H9 (cell line): ENCODE measurements around the gene CD247. TPM values are rescaled to one million over a fixed set of nuclear protein-coding genes. Genes with fewer than 3 reads are reported as not detected.
A peak's percentile ranks its signal among the peaks of the same experiment; 100 is the strongest.

Experiments used
- DNase-seq: peaks from one replicate; pipeline ENCODE4 v3.0.0-alpha.2; 2017
- H2AFZ ChIP-seq: one replicate; pipeline ENCODE4 v1.6.1; 2013; ENCODE audit warnings: mild to moderate bottlenecking, low read length, control low read depth, moderate library complexity
- H2AK5ac ChIP-seq: 2 replicates; pipeline ENCODE4 v1.6.1; 2013; ENCODE audit warnings: low read length, control low read depth, mixed read lengths; ENCODE audit not compliant: insufficient read length
- H2BK120ac ChIP-seq: one replicate; pipeline ENCODE4 v1.6.1; 2013; ENCODE audit warnings: low read depth, mild to moderate bottlenecking, low read length, control low read depth, inconsistent platforms; ENCODE audit not compliant: poor library complexity, severe bottlenecking
- H2BK12ac ChIP-seq: 2 replicates; pipeline ENCODE4 v1.6.1; 2013; ENCODE audit warnings: low read length, control low read depth, mixed read lengths, low read depth; ENCODE audit not compliant: insufficient read length
- H2BK15ac ChIP-seq: 2 replicates; pipeline ENCODE4 v1.6.1; 2013; ENCODE audit warnings: low read depth, low read length, control low read depth
- H2BK20ac ChIP-seq: one replicate; pipeline ENCODE4 v1.6.1; 2013; ENCODE audit warnings: low read depth, mild to moderate bottlenecking, low read length, control low read depth, inconsistent platforms; ENCODE audit not compliant: poor library complexity, severe bottlenecking
- H2BK5ac ChIP-seq: 2 replicates; pipeline ENCODE4 v1.6.1; 2013; ENCODE audit warnings: low read length, control low read depth, mixed read lengths; ENCODE audit not compliant: insufficient read length
- H3K14ac ChIP-seq: 2 replicates; pipeline ENCODE4 v1.6.1; 2013; ENCODE audit warnings: low read length, control low read depth; ENCODE audit not compliant: insufficient read depth
- H3K18ac ChIP-seq: 2 replicates; pipeline ENCODE4 v1.6.1; 2013; ENCODE audit warnings: low read depth, mild to moderate bottlenecking, mixed read lengths, low read length, control low read depth; ENCODE audit not compliant: insufficient read length
- H3K23ac ChIP-seq: 2 replicates; pipeline ENCODE4 v1.6.1; 2013; ENCODE audit warnings: low read length, control low read depth, mixed read lengths, low read depth; ENCODE audit not compliant: insufficient read length
- H3K23me2 ChIP-seq: 2 replicates; pipeline ENCODE4 v1.6.1; 2013; ENCODE audit warnings: low read depth, mild to moderate bottlenecking, mixed read lengths, low read length, control low read depth; ENCODE audit not compliant: insufficient read length, poor library complexity, severe bottlenecking
- H3K27ac ChIP-seq: 2 replicates; pipeline ENCODE4 v1.5.1; 2013; ENCODE audit warnings: low read length, control low read depth, mixed read lengths, low read depth; ENCODE audit not compliant: insufficient read length
- H3K27me3 ChIP-seq: 2 replicates; pipeline ENCODE4 v1.6.1; 2013; ENCODE audit warnings: low read length, control low read depth, inconsistent platforms; ENCODE audit not compliant: insufficient read depth
- H3K4ac ChIP-seq: 2 replicates; pipeline ENCODE4 v1.6.1; 2013; ENCODE audit warnings: low read depth, mild to moderate bottlenecking, control low read depth, inconsistent platforms, low read length, moderate library complexity
- H3K4me1 ChIP-seq: 2 replicates; pipeline ENCODE4 v1.6.1; 2013; ENCODE audit warnings: low read length, control low read depth, inconsistent platforms; ENCODE audit not compliant: insufficient read depth
- H3K4me2 ChIP-seq: 2 replicates; pipeline ENCODE4 v1.6.1; 2013; ENCODE audit warnings: low read length, control low read depth, mixed read lengths; ENCODE audit not compliant: insufficient read length, insufficient read depth
- H3K56ac ChIP-seq: 2 replicates; pipeline ENCODE4 v1.6.1; 2013; ENCODE audit warnings: low read depth, mild to moderate bottlenecking, mixed read lengths, low read length, control low read depth; ENCODE audit not compliant: insufficient read length
- H3K79me1 ChIP-seq: 2 replicates; pipeline ENCODE4 v1.6.1; 2013; ENCODE audit warnings: low read depth, mild to moderate bottlenecking, moderate library complexity, low read length, control low read depth, inconsistent platforms; ENCODE audit not compliant: insufficient read depth, poor library complexity, severe bottlenecking
- H3K79me2 ChIP-seq: 2 replicates; pipeline ENCODE4 v1.6.1; 2013; ENCODE audit warnings: low read length, control low read depth, inconsistent platforms; ENCODE audit not compliant: insufficient read depth
- H3K9ac ChIP-seq: 2 replicates; pipeline ENCODE4 v1.6.1; 2013; ENCODE audit warnings: low read length, control low read depth, mixed read lengths; ENCODE audit not compliant: insufficient read length; ENCODE audit errors: extremely low read depth
- H3K9me3 ChIP-seq: one replicate; pipeline ENCODE4 v1.6.1; 2013; ENCODE audit warnings: low read depth, low read length, inconsistent platforms; ENCODE audit not compliant: control insufficient read depth
- H3T11ph ChIP-seq: one replicate; pipeline ENCODE4 v1.6.1; 2013; ENCODE audit warnings: mild to moderate bottlenecking, low read length, control low read depth, inconsistent platforms
- H4K20me1 ChIP-seq: one replicate; pipeline ENCODE4 v1.6.1; 2013; ENCODE audit not compliant: control insufficient read depth, insufficient read length, insufficient read depth
- H4K5ac ChIP-seq: 2 replicates; pipeline ENCODE4 v1.6.1; 2013; ENCODE audit warnings: low read depth, mild to moderate bottlenecking, mixed read lengths, low read length, control low read depth; ENCODE audit not compliant: insufficient read length
- H4K8ac ChIP-seq: replicated peaks from 2 replicates; pipeline ENCODE4 v1.6.1; 2013; ENCODE audit warnings: low read length, control low read depth, mixed read lengths, low read depth; ENCODE audit not compliant: insufficient read length
- H4K91ac ChIP-seq: 2 replicates; pipeline ENCODE4 v1.6.1; 2013; ENCODE audit warnings: low read depth, mild to moderate bottlenecking, moderate library complexity, mixed read lengths, low read length, control low read depth; ENCODE audit not compliant: insufficient read length
- H3K27ac Mint-ChIP-seq, 3 experiments: 2 replicates in 2 of 3; 3 replicates in 1 of 3; pipeline ENCODE4 v1.8.0; 2020 to 2021; ENCODE audit warnings: mixed read lengths in 3 of 3, mild to moderate bottlenecking in 1 of 3, moderate library complexity in 1 of 3
- H3K27me3 Mint-ChIP-seq: 2 replicates; pipeline ENCODE4 v1.8.0; 2021; ENCODE audit warnings: low read depth, mild to moderate bottlenecking, moderate library complexity, mixed read lengths
- H3K36me3 Mint-ChIP-seq, 3 experiments: 2 replicates in 2 of 3; 3 replicates in 1 of 3; pipeline ENCODE4 v1.8.0; 2020 to 2021; ENCODE audit warnings: low read depth in 3 of 3, mixed read lengths in 3 of 3; ENCODE audit not compliant: insufficient read depth in 1 of 3
- H3K4me1 Mint-ChIP-seq, 2 experiments: 2 replicates each; pipeline ENCODE4 v1.8.0; 2020; ENCODE audit warnings: mixed read lengths in 2 of 2
- H3K4me3 Mint-ChIP-seq, 2 experiments: 2 replicates in 1 of 2; 3 replicates in 1 of 2; pipeline ENCODE4 v1.8.0; 2020 to 2021; ENCODE audit warnings: mild to moderate bottlenecking in 2 of 2, mixed read lengths in 2 of 2, moderate library complexity in 1 of 2
- H3K9me3 Mint-ChIP-seq, 2 experiments: 2 replicates in 1 of 2; 3 replicates in 1 of 2; pipeline ENCODE4 v1.8.0; 2020; ENCODE audit warnings: mild to moderate bottlenecking in 2 of 2, mixed read lengths in 2 of 2, moderate library complexity in 1 of 2
- CTCF ChIP-seq: fragments of 200-600 bp; sonication (generic); conservative IDR thresholded peaks from 3 replicates; pipeline ENCODE4 v1.8.0; 2021; ENCODE audit warnings: antibody characterized with exemption, mild to moderate bottlenecking
- WGBS: extraction: QIAGEN DNeasy Blood & Tissue Kit; methylation state at CpG from one replicate; pipeline ENCODE4 v1.1.7; 2013; ENCODE audit warnings: missing lambda C conversion rate, low lambda C conversion rate, mixed read lengths; ENCODE audit not compliant: insufficient read length; ENCODE audit errors: extremely low coverage; 5-methylcytosine and 5-hydroxymethylcytosine counted together
- total RNA-seq: library from RNA; stranded (reverse); gene quantifications from 2 replicates; pipeline ENCODE4 v1.2.1, GENCODE V29; 2021

The CD247 gene
- total RNA-seq, 1 experiment from 2014 or later, result 1.2 TPM

DNA sequence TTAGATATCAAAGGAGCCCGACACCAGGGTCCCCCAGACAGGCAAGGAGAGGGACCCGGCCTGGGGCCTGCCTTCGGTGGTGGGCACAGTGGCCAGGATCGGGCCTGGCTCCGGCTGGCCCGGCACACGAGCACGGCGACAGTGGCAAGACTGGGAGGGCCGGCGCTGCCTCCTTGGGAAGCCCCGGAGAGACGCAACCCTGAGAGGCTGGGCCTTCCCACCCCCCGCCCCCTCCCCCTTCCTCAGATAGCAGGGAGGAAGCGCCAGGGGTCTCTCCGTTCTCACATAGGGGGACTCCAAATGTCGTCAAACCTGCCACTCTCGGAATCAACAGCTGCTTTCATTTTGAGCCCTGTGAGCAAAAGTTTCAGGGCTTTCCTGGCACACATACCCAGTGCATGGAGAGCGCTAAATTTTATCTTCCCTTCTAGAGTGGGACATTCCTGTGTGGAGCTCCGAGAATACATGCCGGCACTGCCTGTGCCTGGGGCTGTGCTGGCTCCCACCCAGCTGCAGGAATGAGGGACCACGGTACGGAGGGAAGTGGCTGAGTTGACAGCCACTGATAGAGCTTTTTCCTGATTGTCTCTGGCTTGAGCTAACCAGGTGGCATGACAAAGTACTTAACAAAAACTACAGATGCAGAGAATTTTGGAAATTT is 62.4 kb downstream of the CD247 start:
- H3K27me3 ChIP-seq, result peaks cover 8% of the 10 kb centered on the region; the same call in 1 of the 2 replicates
- H3K4me2 ChIP-seq, result peak overlapping the region; percentile 80
- H2AK5ac ChIP-seq, result no peak overlapping the region
- no peak overlapping the region for H2BK120ac ChIP-seq
- Mint-ChIP-seq H3K4me3 (peak overlapping the region; percentile 61 to 76), H3K9me3 (no peaks in the 10 kb centered on the region), H3K27me3 (peaks cover 47% of the 10 kb centered on the region), H3K4me1 (peaks cover 27 to 30% of the 10 kb centered on the region in 2 experiments), H3K36me3 (no peaks in the 10 kb centered on the region; a peak in 1 of 7 replicates), H3K27ac (no peak overlapping the region; a peak in 1 of 7 replicates)
- no peak overlapping the region for H2BK20ac ChIP-seq
- H3K23ac ChIP-seq, result no peak overlapping the region
- no peak overlapping the region for H2BK12ac ChIP-seq
- H3K18ac ChIP-seq, result no peak overlapping the region
- no peak overlapping the region for H3K27ac ChIP-seq
- TF ChIP-seq CTCF, result no peak
- H3K4ac ChIP-seq, result no peak overlapping the region
- no peaks in the 10 kb centered on the region for H3K79me2 ChIP-seq
- no peak overlapping the region for H3K9ac ChIP-seq
- H3K79me1 ChIP-seq, result no peaks in the 10 kb centered on the region
- DNase-seq, result peak; percentile 65
- H3K14ac ChIP-seq, result no peak overlapping the region
- H2BK5ac ChIP-seq, result no peak overlapping the region
- WGBS, result no CpG with 5 or more reads among the region's 23 CpGs
- no peak overlapping the region for H2BK15ac ChIP-seq
- no peak overlapping the region for H3T11ph ChIP-seq
- no peak overlapping the region for H3K56ac ChIP-seq
- peaks cover 8% of the 10 kb centered on the region for H3K23me2 ChIP-seq
- H4K91ac ChIP-seq, result no peak overlapping the region
- H4K5ac ChIP-seq, result no peak overlapping the region
- no peaks in the 10 kb centered on the region; the same call in 1 of the 2 replicates for H3K4me1 ChIP-seq
- no peak overlapping the region for H4K8ac ChIP-seq
- H2AFZ ChIP-seq, result no peak overlapping the region
- no peaks in the 10 kb centered on the region for H3K9me3 ChIP-seq
- no peaks in the 10 kb centered on the region for H4K20me1 ChIP-seq
